Islet precursor cell (in vitro differentiated cells): ENCODE results near the gene ST8SIA2.
A peak's percentile ranks its signal among the peaks of the same experiment; 100 is the strongest.
"Not testable (repeated sequence)": the region's sequence is repeated elsewhere in the genome, so short reads cannot be mapped to it uniquely, and the experiment has no call there.

ENCODE experiments used
- DNase-seq: peaks from one replicate; pipeline ENCODE4 v3.0.0-alpha.2; 2018

ST8SIA2 gene

DNA sequence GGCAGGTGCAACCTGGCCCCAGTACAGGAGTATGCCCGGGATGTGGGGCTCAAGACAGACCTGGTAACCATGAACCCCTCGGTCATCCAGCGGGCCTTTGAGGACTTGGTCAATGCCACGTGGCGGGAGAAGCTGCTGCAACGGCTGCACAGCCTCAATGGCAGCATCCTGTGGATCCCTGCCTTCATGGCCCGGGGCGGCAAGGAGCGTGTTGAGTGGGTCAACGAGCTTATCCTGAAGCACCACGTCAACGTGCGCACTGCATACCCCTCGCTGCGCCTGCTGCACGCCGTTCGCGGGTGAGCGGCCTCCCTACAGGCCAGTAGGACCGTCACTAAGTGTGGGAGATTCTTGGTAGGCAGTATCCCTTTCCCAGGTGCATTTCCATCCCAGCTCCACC, 51.0 kb downstream of the ST8SIA2 start:
- no peak for DNase-seq

DNA sequence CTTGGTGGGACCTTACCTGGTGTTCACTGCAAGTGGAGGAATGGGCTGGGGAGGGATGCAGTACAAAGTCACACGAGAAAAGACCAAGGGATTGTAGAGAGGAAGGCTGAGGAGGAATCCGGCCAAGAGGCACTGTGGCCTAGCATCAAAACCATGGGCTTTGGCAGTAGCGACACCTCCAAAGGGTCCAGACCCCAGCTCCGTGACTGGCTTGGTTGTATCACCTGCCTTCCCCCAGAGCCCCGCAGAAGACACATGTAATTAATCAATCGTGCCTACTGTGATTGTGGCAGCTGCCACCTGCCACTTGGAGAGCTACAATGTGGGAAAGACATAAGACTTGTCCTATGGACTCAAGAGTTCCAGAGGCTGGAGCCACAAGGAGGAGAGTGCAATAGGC, 54.7 kb downstream of the ST8SIA2 start:
- DNase-seq = no peak

GRCh38 chr15:92449476-92449875, 55.8 kb downstream of the ST8SIA2 start:
- DNase-seq = no peak

- DNase-seq = peak; percentile 81
Measured at GRCh38 chr15:92451225-92451825, 57.6 kb downstream of the ST8SIA2 start.

DNA sequence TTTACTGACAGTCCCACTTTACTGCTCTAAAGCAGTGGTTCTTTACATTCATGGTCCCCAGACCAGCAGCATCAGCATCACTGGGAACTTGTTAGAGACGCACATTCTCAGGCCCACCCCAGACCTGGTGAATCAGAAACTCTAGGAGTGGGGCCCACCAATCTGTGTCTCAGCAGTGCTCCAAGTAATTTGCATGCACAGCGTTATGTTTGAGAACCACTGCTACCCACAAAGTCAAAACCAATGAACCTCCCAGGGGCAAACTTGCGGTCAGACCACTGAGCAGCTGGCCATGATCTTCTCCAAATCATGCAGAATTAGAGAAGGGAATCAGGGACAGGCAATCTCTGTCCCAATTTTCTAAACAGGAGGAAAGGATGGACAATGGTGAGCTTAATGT, 58.5 kb downstream of the ST8SIA2 start:
- DNase-seq = no peak

- no peak for DNase-seq
Measured at GRCh38 chr15:92453607-92454006, 59.9 kb downstream of the ST8SIA2 start.

DNA sequence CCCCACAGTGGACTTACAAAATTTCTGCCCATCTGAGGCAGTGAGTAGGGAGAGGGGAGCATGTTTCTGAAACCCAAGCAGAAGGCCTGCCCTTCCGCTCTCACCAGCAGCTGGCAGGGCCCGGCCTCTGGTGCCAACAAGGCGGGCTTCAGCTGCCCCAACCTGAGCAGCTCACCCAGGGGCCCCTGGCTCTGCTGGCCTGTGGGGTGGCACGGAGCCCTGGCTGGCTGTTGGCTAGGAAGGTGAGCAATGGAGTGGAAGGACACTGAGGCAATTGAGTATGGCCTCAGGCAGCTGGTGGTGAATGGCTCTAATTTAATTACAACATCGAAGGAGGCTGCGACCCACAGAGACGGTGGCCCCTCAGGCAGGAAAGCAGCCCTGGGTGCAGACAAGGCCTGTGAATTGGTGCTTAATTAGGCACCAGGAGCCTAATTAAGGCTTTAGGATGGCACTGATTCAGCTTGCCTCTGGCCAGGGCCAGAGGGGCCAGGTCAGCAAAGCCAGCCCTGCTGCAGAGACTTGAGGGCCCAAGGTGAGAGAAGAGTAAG, 60.9 kb downstream of the ST8SIA2 start:
- no peak for DNase-seq

DNA sequence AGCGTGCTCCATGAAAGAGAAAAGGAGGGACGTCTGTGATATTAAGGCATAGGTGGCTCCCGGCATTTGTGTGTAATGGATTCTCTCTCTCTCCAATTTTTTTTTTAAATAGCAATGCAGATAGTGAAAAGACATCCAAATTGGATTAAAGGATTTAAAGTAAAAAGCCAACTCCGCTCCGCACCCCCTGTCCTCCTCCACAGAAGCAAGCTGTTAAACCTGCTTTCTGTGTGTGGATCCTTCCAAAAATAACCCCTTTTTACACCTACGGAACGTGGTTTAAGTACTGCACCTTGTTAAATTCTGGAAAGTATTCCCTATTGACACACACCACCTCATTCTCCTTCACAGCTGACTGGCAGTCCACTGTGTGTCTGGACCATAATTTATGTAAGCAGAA, 61.6 kb downstream of the ST8SIA2 start:
- no peak for DNase-seq

DNA sequence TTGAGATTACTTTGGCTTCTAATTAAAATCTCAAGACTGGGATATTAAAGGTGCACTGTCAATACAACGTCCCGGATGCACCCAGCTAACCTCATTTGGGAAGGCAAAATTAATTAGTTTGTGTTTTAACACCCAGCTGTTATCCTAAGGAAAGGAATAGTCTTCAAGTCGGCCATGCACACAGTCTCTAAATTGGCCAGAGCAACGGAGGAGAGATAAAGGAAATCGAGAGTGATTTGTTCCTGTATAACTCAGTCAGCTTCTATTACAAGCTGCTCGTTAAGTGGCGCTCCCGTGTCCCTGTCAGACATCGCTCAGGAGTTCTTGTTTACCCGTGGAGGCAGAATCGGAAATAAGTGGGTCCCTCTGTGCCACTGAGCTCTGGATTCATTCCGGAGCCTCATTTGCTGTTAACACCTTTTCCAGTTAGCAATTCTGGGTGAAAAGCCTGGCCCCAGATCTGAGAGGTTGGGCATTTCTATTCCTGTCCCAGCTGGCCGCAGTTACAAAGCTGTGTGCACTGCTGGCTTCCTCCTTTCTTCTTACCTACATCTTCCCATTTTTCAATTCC, 63.9 kb downstream of the ST8SIA2 start:
- no peak for DNase-seq

GRCh38 chr15:92460023-92460422, 66.3 kb downstream of the ST8SIA2 start:
- DNase-seq = no peak

GRCh38 chr15:92462424-92463125, 68.9 kb downstream of the ST8SIA2 start:
- no peak for DNase-seq

DNA sequence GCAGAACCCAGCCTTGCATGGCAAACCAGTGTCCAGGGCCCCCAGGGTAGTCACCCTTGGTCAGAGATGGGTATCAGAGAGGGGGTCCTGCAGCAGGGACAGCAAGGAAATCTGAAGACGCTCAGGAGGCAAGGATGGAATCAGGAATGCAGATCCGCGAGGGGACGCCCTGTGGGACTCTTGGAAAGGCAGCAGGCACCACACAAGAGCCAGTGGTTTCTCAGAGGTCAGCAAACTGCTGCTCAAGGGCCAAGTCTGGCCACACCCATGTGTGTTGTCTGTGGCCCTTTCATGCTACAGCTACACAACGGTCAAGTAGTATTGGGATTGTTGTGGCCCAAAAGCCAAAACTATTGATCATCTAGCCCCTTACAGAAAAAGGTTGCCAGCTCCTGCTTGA, 69.7 kb downstream of the ST8SIA2 start:
- DNase-seq = no peak

DNA sequence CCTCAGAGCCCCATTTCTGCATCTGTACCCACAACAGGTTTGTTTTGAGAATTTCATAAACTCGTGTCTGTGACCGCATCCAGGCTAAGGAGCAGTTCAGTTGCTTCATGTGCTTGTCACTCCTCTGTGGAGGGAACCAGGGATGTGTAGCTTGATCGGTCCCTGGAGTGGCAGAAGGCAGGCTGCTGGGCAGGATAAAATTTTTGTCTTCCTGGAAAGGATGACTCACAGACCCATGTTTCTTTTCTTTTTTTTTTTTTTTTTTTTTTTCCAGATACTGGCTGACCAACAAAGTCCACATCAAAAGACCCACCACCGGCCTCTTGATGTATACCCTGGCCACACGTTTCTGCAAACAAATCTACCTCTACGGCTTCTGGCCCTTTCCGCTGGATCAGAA, 70.1 kb downstream of the ST8SIA2 start:
- no peak for DNase-seq

DNA sequence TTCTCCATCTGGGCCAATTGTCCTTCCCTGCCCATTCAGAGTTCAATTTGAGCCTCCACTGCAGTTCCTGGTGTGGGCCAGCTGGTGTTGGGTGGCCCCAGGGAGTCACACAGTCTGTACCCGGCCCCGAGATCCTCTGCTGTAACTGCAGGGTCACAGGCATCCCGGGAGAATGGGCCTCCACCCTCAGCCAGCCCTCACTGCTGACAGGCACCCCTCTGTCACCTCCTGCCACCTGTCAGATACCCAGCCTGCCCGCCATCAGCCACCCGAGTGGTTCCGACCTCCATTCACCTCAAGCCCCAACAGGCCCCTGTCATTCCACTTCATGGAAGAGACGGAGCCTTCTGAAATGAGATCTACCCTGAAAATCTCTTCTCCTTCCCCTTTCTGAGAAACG, 73.2 kb downstream of the ST8SIA2 start:
- DNase-seq = peak; percentile 36

GRCh38 chr15:92467245-92467644, 73.6 kb downstream of the ST8SIA2 start:
- DNase-seq = peak; percentile 35

DNA sequence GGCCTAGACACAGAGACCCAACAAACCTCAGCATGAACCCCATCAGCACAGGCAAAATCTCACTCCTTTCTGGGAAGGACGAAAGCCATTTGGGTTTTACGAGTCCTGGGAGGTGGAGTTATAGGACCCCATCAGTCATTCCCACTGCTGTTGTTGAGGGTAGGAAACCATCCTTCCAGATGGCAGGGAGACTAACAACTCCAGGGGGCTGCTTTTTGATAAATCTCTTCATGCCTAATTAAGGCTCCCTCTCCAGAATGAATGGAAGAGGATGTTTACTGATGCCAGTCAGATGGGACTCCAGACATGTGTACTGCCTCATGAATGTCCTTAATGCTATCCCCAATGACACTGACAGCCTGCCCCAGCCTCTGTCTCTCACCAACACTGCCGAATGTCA, 75.3 kb downstream of the ST8SIA2 start:
- DNase-seq = peak; percentile 27

DNA sequence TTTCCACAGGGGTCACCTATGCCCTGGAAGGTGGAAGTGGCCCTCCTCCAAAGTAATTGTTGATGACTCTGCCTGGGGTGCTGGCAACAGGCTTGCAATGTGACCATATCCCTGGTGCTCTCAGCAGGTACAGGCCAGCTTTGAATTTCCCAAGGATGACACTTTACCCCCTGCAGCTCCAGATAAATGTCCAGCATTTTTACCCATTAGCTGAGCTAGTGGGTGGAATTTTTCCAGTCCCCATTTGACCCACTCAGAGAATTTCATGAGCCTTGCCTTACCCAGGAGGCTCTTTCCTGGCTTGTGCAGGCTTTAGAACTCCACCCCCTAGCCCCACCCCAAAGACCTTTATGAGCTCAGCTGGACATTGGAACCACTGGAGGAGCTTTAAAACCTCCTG, 77.6 kb downstream of the ST8SIA2 start:
- no peak for DNase-seq

DNA sequence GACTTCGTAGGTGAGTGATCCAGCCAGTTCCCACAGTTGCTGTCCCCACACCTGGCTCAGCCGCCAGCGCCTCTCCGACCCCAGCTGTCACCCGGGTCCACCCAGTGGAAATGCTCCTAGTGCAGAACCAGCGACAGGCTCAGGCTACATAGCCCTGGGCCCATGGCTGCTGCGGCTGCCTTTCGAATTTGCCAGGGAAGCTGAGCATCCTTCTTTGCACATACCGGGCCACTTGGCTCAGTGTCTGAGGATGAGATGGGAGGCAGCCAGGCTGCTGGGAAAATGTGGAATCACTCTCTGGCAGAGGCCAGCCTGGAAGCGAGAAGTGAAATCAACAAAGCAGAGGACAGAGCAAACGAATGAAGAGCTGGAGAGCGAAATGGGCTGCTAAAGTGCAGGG, 80.1 kb downstream of the ST8SIA2 start:
- DNase-seq = peak; percentile 36

DNA sequence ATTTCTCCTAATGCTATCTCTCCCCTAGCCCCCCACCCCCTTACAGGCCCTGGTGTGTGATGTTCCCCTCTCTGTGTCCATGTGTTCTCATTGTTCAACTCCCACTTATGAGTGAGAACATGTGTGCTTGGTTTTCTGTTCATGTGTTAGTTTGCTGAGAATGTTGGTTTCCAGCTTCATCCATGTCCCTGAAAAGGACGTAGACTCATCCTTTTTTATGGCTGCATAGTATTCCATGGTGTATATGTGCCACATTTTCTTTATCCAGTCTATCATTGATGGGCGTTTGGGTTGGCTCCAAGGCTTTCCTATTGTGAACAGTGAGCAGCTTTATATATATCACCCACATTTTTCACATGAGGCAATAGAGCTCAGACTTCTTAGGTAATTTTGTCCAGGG, 86.0 kb downstream of the ST8SIA2 start:
- DNase-seq = not testable (repeated sequence)

GRCh38 chr15:92480361-92480760, 86.7 kb downstream of the ST8SIA2 start:
- peak; percentile 17 for DNase-seq

GRCh38 chr15:92485441-92485840, 91.8 kb downstream of the ST8SIA2 start:
- no peak for DNase-seq

DNA sequence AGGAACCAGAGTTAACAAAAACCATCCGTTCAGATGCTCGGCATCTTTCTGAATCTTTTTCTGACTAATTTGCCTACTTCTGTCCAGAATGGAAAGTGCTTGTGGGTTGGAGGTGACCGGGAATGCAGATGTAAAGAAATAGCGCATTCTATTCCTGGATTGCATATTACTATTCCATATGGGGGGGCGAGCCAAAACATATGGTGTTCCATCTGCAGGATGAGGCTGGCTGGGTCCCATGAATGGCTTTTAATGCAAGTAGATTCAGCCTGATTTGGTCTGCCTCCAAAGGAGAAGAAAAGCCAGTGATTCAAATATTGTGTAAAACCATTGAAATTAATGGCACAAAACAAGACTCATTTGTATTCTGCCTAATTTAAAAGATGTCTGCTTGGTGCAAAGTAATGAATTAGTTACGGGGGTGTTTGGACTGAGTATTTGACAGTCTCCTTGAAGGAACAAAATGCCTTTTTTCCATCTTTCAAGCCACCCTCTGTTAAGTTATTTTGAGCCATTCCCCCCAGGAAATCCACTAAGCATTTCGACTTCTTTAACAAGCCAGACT, 99.0 kb downstream of the ST8SIA2 start:
- no peak for DNase-seq

GRCh38 chr15:92494806-92495336, 101.2 kb downstream of the ST8SIA2 start:
- DNase-seq = no peak

DNA sequence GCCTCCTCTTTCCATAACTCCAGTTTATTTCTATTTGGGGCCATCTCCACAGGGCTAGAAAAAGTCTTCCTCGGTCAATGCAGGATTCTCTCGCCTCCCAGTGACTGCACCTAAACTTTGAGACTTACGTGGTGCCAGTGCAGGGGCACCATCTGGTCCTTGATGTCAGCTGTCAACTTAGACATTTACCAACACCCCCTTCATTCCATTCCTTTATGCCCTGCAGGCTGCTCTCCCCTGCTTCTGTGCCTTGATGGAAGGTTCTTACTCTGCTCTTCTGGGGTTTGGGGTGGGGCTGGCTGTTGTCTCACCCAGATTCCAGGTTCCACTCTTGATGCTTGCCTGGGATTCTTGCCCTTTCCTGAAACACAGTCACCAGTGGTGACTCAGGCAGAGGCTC, 101.8 kb downstream of the ST8SIA2 start:
- no peak for DNase-seq
